Heart left ventricle (tissue), 16 donors: ENCODE results near the gene EOLA1. TPM values are rescaled to one million over a fixed set of nuclear protein-coding genes. Genes with fewer than 3 reads are reported as not detected.
A peak's percentile ranks its signal among the peaks of the same experiment; 100 is the strongest.
"Not testable (repeated sequence)": the region's sequence is repeated elsewhere in the genome, so short reads cannot be mapped to it uniquely, and the experiment has no call there.

ENCODE experiments used
- ATAC-seq, 4 donors: fragments of 200-7000 bp; cut with Tn5 transposase; one replicate each; pipeline ENCODE4 v1.9.1; 2020 to 2022; ENCODE audit warnings: moderate library complexity in 4 of 4, mild to moderate bottlenecking in 3 of 4, moderate number of reproducible peaks in 1 of 4
- DNase-seq, 5 donors: peaks; one replicate each; pipeline ENCODE4 v3.0.0-alpha.2; 2020
- H3K27ac ChIP-seq, 12 donors: fragments of 200-600 bp; sonication (generic) in 4 of 12; one replicate each; pipeline versions ENCODE4 v1.5.0 to v1.8.0; 2016 to 2022; ENCODE audit warnings: mild to moderate bottlenecking in 2 of 12
- H3K27me3 ChIP-seq, 9 donors: fragments of 200-600 bp; sonication (generic) in 2 of 9; one replicate each; pipeline versions ENCODE4 v1.5.1 to v1.8.0; 2016 to 2022; ENCODE audit warnings: mild to moderate bottlenecking in 3 of 9
- H3K36me3 ChIP-seq, 9 donors: fragments of 200-600 bp; sonication (generic) in 2 of 9; one replicate each; pipeline versions ENCODE4 v1.5.0 to v1.8.0; 2018 to 2022; ENCODE audit warnings: mild to moderate bottlenecking in 2 of 9
- H3K4me1 ChIP-seq, 12 donors: fragments of 200-600 bp; sonication (generic) in 4 of 12; one replicate each; pipeline versions ENCODE4 v1.5.0 to v1.8.0; 2016 to 2022; ENCODE audit warnings: mild to moderate bottlenecking in 3 of 12
- H3K4me3 ChIP-seq, 12 donors: fragments of 200-600 bp; sonication (generic) in 4 of 12; one replicate each; pipeline versions ENCODE4 v1.5.0 to v1.8.0; 2017 to 2022; ENCODE audit warnings: mild to moderate bottlenecking in 9 of 12, moderate library complexity in 4 of 12
- H3K9me3 ChIP-seq, 12 donors: fragments of 200-600 bp; sonication (generic) in 4 of 12; one replicate each; pipeline versions ENCODE4 v1.5.0 to v1.8.0; 2016 to 2022; ENCODE audit warnings: mild to moderate bottlenecking in 1 of 12
- CTCF ChIP-seq, 12 donors: fragments of 200-600 bp; sonication (generic) in 4 of 12; IDR thresholded peaks; one replicate each; pipeline versions ENCODE4 v1.5.0 to v1.8.0; 2018 to 2022; ENCODE audit warnings: antibody characterized with exemption in 12 of 12, mild to moderate bottlenecking in 5 of 12
- WGBS, 4 donors: extraction: QIAGEN DNeasy Blood & Tissue Kit in 2 of 4; methylation state at CpG; one replicate each; pipeline versions ENCODE4 v1.1.5 to v1.1.7; 2013 to 2018; 5-methylcytosine and 5-hydroxymethylcytosine counted together
- intact Hi-C, 10 donors: fragments of 100-400 bp; cut with DNase I; formaldehyde crosslinking; loops; one replicate each; pipeline versions ENCODE4 v1.11.1 to v1.14.2; 2022
- polyA plus RNA-seq, 2 donors: library from polyadenylated mRNA; stranded (reverse); fragments of 200-250 nt; gene quantifications; one replicate each; pipeline ENCODE4 v1.2.3, GENCODE V29; 2013
- total RNA-seq, 9 donors: library from RNA; depleted of rRNA in 2 of 9; stranded (reverse); fragments of >200 nt in 2 of 9; fragmentation: NEBNext Ultra II Directional in 3 of 9; extraction: Animal tissue kit (Norgen Biotek cat#: 25700) in 3 of 9; gene quantifications; one replicate each; pipeline versions ENCODE4 v1.1.0 to v1.2.4, GENCODE V29; 2016 to 2023
- donor health status: ischemic (EF 13 %, LVEDD 7.1; RV severe dilation, severe dysfunction).
- donor health status: healthy with polysubstance abuse.
- donor health status: DM: no; HTN: yes; CAD: no.
- donor health status: DM: no; HTN: no; CAD: no.
- donor health status: ischemic (EF 25% LVEDD 6.9; RV normal size, moderate dysfunction).
- donor health status: ischemic (EF 25% LVEDD 5.7; RV mildly dilated, moderate dysfunction).
- donor health status: healthy.
- donor health status: DM: yes; HTN: yes; CAD: no.
- donor health status: ischemic (EF 35%, LVEDD 5.7; RV mildly dilated, moderate dysfunction).
- donor health status: nonischemic (EF 11% LVEDD 7.7; RV severe dilation, severe dysfunction).
- donor health status: DM: yes; HTN: yes; CAD: no.
- donor health status: PGD.
- donor health status: ischemic (EF 29% LVEDD 5.4; RV normal size, mild dysfunction).
- donor health status: nonischemic (EF 23%, LVEDD 6.1; RV moderate dilation, normal function).

The EOLA1 gene
- total and polyA plus RNA-seq, 11 donors, result 15.8 to 45.6 (median 25.3) TPM

GRCh38 chrX:149545545-149546543 is 5.0 kb downstream of the EOLA1 start:
- H3K27ac ChIP-seq, DNase-seq, H3K9me3 ChIP-seq, ATAC-seq, H3K4me3 ChIP-seq, H3K36me3 ChIP-seq, H3K4me1 ChIP-seq, H3K27me3 ChIP-seq: not testable (repeated sequence)
- WGBS, 4 donors, result 71 to 80% (median 78%) methylated on average over 16 to 20 of the region's 29 CpGs
- intact Hi-C loops, result loop anchor here in 1 of 10 donors (10.0 kb wide), 1 partner anchor 369 kb away; no protein-coding TSS in a partner anchor
- TF ChIP-seq CTCF (IDR thresholded peaks at IDR 0.05), result peak in 1 of 12 donors; percentile 16

- not testable (repeated sequence) for H3K9me3 ChIP-seq, H3K27ac ChIP-seq, ATAC-seq, H3K4me1 ChIP-seq, H3K4me3 ChIP-seq, H3K27me3 ChIP-seq, H3K36me3 ChIP-seq, DNase-seq
- WGBS, 4 donors, result 63 to 100% (median 90%) methylated on average over 1 of the region's 1 CpG
- intact Hi-C loops, result loop anchor here in 1 of 10 donors (10.0 kb wide), 1 partner anchor 368 kb away; no protein-coding TSS in a partner anchor
Measured at GRCh38 chrX:149546962-149547361, 6.2 kb downstream of the EOLA1 start.

DNA sequence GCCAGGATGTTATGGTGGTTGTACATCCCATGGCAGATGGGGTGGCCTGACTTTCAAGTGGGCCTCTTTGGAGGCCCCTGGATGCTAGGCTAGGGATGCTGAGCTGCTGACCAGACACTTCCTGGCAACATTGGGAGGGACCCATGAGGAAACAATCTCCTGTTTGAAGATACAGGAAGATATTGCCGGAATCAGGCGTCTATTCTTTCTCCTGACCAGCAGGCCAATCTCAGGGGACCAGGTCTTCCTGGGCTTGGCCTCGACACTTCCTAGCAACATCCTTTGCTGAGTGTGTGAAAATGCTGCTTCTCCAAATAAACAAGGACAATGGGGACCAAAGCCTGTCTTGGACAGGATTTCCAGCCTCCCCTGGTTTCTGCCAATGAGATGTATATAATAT is 7.0 kb downstream of the EOLA1 start:
- not testable (repeated sequence) for H3K4me1 ChIP-seq, H3K36me3 ChIP-seq, DNase-seq, H3K9me3 ChIP-seq, H3K27me3 ChIP-seq, H3K4me3 ChIP-seq, H3K27ac ChIP-seq
- WGBS, 4 donors, result 17 to 71% (median 38%) methylated on average over 1 to 2 of the region's 3 CpGs; no CpG with 5 or more reads in 1 of the 4 donors
- intact Hi-C loops, result loop anchor here in 1 of 10 donors (10.0 kb wide), 1 partner anchor 367 kb away; no protein-coding TSS in a partner anchor
- ATAC-seq, result peak in 1 of 4 donors; percentile 52

DNA sequence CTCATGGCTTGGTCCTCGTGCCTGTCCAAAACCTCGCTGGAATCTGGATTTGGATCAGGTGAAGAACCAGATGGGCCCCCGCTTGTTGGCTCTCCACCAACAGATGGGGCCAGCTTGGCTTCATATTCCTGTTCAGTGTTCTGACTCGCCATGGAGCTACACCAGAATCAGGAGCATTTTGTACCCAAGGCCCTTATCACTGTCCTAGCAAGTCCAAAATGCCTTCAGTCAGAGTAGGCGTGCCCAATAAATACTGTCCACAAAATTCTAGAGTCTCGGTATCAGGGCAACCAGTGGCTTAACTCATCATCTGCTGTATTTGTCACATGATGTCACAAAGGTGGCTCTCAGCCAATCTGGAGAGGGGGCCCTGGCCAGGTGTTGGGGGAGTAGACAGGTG is 8.9 kb downstream of the EOLA1 start, which contains the start of gene HSFX3:
HSFX3 (minus strand) TSS at position 224 of the 400 bp plus-strand sequence; CDS start at position 152, 72 bp downstream.
- peak in 1 of 4 donors; percentile 58 for ATAC-seq
- not testable (repeated sequence) for H3K4me1 ChIP-seq, H3K36me3 ChIP-seq, H3K27me3 ChIP-seq, H3K4me3 ChIP-seq, H3K9me3 ChIP-seq, H3K27ac ChIP-seq, DNase-seq
- 60 to 85% (median 67%) methylated on average over 1 of the region's 6 CpGs; no CpG with 5 or more reads in 1 of the 4 donors for WGBS, 4 donors
- intact Hi-C loops, result loop anchor here in 1 of 10 donors (10.0 kb wide), 1 partner anchor 365 kb away; no protein-coding TSS in a partner anchor

- intact Hi-C loops, H3K27me3 ChIP-seq, ATAC-seq, H3K4me3 ChIP-seq, H3K4me1 ChIP-seq, H3K9me3 ChIP-seq, DNase-seq, H3K27ac ChIP-seq, H3K36me3 ChIP-seq: not testable (repeated sequence)
- WGBS, 4 donors, result 71 to 100% (median 88%) methylated on average over 1 of the region's 1 CpG
Measured at GRCh38 chrX:149550454-149550853, 9.6 kb downstream of the EOLA1 start.

- ATAC-seq, H3K4me3 ChIP-seq, H3K9me3 ChIP-seq, intact Hi-C loops, H3K36me3 ChIP-seq, DNase-seq, H3K4me1 ChIP-seq, H3K27me3 ChIP-seq, H3K27ac ChIP-seq: not testable (repeated sequence)
- no CpG with 5 or more reads among the region's 4 CpGs for WGBS, 4 donors
Measured at GRCh38 chrX:149551245-149551938, 10.6 kb downstream of the EOLA1 start.

DNA sequence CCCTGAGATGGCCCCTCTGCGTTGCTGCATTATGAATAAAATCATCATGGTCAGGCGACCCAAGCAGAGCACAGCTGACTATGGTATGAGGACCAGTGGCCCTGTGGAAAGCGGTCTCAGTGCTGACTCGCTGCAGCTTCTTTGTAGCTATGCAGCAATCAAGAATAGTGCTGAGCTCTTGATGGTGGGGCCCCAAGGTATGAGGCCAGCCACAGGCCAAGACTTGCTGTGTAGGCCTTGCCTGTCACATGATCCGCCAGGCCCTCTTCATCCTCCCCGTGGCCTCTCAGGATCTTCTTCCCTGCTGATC is 11.1 kb downstream of the EOLA1 start:
- WGBS, 4 donors, result 97 to 100% (median 100%) methylated on average over 2 of the region's 6 CpGs; no CpG with 5 or more reads in 1 of the 4 donors
- H3K4me3 ChIP-seq, intact Hi-C loops, ATAC-seq, H3K27ac ChIP-seq, H3K9me3 ChIP-seq, H3K27me3 ChIP-seq, H3K4me1 ChIP-seq, H3K36me3 ChIP-seq, DNase-seq: not testable (repeated sequence)

DNA sequence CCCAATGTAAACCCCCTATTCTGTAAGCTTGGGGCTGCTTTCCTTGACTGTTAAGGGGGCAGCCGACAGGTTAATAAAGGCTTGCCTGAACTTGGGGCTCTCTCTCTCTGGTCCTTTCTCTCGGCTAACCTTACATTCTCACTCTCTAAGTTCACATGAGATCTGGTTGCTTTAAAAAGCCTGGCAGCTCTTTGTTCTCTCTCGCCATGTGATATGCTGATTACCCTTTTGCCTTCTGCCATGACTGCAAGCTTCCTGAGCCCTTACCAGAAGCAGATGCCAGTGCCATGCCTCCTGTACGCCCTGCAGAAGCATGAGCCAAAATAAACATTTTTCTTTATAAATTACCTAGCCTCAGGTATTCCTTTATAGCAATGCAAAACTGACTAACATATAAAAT is 14.4 kb downstream of the EOLA1 start:
- DNase-seq, intact Hi-C loops, H3K4me1 ChIP-seq, H3K9me3 ChIP-seq, H3K4me3 ChIP-seq, H3K27ac ChIP-seq, H3K27me3 ChIP-seq, H3K36me3 ChIP-seq: not testable (repeated sequence)
- no CpG with 5 or more reads among the region's 4 CpGs for WGBS, 4 donors
- ATAC-seq, result peak in 2 of 4 donors; percentile 19 to 50
